ENCODE measurements around the gene KCNB1. TPM values are rescaled to one million over a fixed set of nuclear protein-coding genes. Genes with fewer than 3 reads are reported as not detected.

The KCNB1 gene
- total and polyA plus RNA-seq, 2 donors (not counting 1 experiment from before 2014, with no cell fraction given): 0.12 TPM; not detected in 1

DNA sequence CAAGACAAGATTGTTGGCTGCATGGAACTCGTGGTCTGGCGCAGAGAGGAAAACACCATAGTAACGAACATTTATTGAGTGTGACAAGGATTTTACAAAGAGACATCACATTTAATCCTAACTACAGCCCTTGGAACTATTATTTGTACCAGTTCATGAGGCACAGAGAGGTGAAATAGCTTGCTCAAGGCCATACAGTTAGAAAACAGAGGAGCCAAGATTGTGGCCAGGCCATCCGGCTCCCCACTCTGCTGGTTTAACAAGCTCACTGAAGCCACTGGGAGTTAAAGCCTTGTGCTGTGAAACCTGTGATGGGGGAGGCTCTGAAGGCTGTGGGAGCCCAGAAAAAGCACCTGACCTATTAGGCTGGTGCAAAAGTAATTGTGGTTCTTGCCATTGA is 129.7 kb downstream of the KCNB1 start:
- Histone ChIP-seq H3K36me3 (replicated peaks in 1 of 2; ENCODE audit: control extremely low read depth in 1 of 2, control insufficient read depth in 1 of 2, extremely low read depth in 1 of 2, insufficient read depth in 2 of 2, low read length in 1 of 2) (no peaks in the 10 kb centered on the region), H3K9ac (ENCODE audit: low read length) (no peak overlapping the region), H3K27me3 (replicated peaks in 1 of 4; ENCODE audit: control extremely low read depth in 1 of 4, control insufficient read depth in 3 of 4, insufficient read depth in 4 of 4, low read length in 3 of 4) (peaks cover 0 to 6% (median 0%) of the 10 kb centered on the region in 4 experiments), H4K20me1 (ENCODE audit: control insufficient read depth, insufficient read depth, low read length, poor library complexity, severe bottlenecking) (no peaks in the 10 kb centered on the region), H3K9me3 (ENCODE audit: control extremely low read depth in 1 of 3, control insufficient read depth in 2 of 3, insufficient read depth in 1 of 3, low read length in 2 of 3) (no peaks in the 10 kb centered on the region), H3K79me2 (ENCODE audit: control insufficient read depth, insufficient read depth, low read length) (no peaks in the 10 kb centered on the region), H2AFZ (ENCODE audit: insufficient read depth, low read depth, low read length, poor library complexity, severe bottlenecking) (no peak overlapping the region), H3K4me3 (ENCODE audit: control extremely low read depth in 1 of 5, extremely low read depth in 1 of 5, insufficient read depth in 1 of 5, low read depth in 2 of 5, low read length in 4 of 5) (no peak overlapping the region), H3K4me1 (ENCODE audit: control insufficient read depth in 2 of 2, insufficient read depth in 2 of 2, low read length in 2 of 2) (no peaks in the 10 kb centered on the region), H3K4me2 (replicated peaks; ENCODE audit: low read depth, low read length, poor library complexity, severe bottlenecking) (no peak overlapping the region), H3K27ac (ENCODE audit: low read length in 2 of 2) (no peak overlapping the region)
- Mint-ChIP-seq H3K27me3 (peaks cover 32% of the 10 kb centered on the region), H3K9me3 (ENCODE audit: insufficient read depth) (no peaks in the 10 kb centered on the region), H3K4me1 (no peaks in the 10 kb centered on the region), H3K4me3 (no peak overlapping the region), H3K27ac (no peak overlapping the region)
- ChIA-PET POLR2A (no interaction called here), CTCF (no interaction called here)
- TF ChIP-seq, protein P1, sequence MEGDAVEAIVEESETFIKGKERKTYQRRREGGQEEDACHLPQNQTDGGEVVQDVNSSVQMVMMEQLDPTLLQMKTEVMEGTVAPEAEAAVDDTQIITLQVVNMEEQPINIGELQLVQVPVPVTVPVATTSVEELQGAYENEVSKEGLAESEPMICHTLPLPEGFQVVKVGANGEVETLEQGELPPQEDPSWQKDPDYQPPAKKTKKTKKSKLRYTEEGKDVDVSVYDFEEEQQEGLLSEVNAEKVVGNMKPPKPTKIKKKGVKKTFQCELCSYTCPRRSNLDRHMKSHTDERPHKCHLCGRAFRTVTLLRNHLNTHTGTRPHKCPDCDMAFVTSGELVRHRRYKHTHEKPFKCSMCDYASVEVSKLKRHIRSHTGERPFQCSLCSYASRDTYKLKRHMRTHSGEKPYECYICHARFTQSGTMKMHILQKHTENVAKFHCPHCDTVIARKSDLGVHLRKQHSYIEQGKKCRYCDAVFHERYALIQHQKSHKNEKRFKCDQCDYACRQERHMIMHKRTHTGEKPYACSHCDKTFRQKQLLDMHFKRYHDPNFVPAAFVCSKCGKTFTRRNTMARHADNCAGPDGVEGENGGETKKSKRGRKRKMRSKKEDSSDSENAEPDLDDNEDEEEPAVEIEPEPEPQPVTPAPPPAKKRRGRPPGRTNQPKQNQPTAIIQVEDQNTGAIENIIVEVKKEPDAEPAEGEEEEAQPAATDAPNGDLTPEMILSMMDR (IDR thresholded peaks at IDR 0.05): no peak
- TF ChIP-seq EZH2 (IDR thresholded peaks at IDR 0.05; ENCODE audit: borderline replicate concordance, insufficient read depth, low read depth, low read length, poor library complexity, severe bottlenecking): no peak
- 100% methylated on average over 1 of the region's 4 CpGs for WGBS (ENCODE audit: insufficient coverage)
- no peak for DNase-seq
- ATAC-seq (ENCODE audit: low read depth): no peak
- intact Hi-C loops (cut with micrococcal nuclease): no loop called here

DNA sequence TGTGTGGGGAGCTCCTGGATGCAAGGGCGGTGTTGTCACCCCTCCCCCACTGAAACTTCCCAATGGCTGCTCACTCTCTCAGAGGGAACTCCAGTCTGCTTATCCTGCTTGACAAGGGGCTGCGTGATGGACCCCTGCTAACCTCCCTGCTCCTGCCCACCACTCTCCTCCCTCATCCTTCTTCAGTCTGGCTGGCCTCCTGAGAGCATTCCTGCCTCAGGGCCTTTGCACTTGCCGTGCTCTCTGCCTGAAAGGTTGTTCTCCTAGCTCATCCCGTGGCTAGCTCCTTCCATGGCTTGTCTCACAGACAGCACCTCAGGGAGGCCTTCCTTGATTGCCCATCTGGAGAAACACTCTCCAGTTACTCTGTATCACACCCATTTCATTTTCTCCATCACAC is 130.7 kb downstream of the KCNB1 start:
- POLR2A ChIA-PET: no interaction called here
- Histone ChIP-seq H2AFZ (ENCODE audit: insufficient read depth, low read depth, low read length, poor library complexity, severe bottlenecking) (no peak overlapping the region), H3K27ac (ENCODE audit: low read length in 2 of 2) (no peak overlapping the region), H3K9me3 (ENCODE audit: control extremely low read depth in 1 of 3, control insufficient read depth in 2 of 3, insufficient read depth in 1 of 3, low read length in 2 of 3) (no peaks in the 10 kb centered on the region), H3K4me1 (ENCODE audit: control insufficient read depth in 2 of 2, insufficient read depth in 2 of 2, low read length in 2 of 2) (no peaks in the 10 kb centered on the region), H3K4me3 (ENCODE audit: control extremely low read depth in 1 of 5, extremely low read depth in 1 of 5, insufficient read depth in 1 of 5, low read depth in 2 of 5, low read length in 4 of 5) (no peak overlapping the region), H3K4me2 (replicated peaks; ENCODE audit: low read depth, low read length, poor library complexity, severe bottlenecking) (no peak overlapping the region), H3K27me3 (replicated peaks in 1 of 4; ENCODE audit: control extremely low read depth in 1 of 4, control insufficient read depth in 3 of 4, insufficient read depth in 4 of 4, low read length in 3 of 4) (peaks cover 0 to 6% (median 0%) of the 10 kb centered on the region in 4 experiments), H4K20me1 (ENCODE audit: control insufficient read depth, insufficient read depth, low read length, poor library complexity, severe bottlenecking) (no peaks in the 10 kb centered on the region), H3K36me3 (replicated peaks in 1 of 2; ENCODE audit: control extremely low read depth in 1 of 2, control insufficient read depth in 1 of 2, extremely low read depth in 1 of 2, insufficient read depth in 2 of 2, low read length in 1 of 2) (no peaks in the 10 kb centered on the region), H3K9ac (ENCODE audit: low read length) (no peak overlapping the region), H3K79me2 (ENCODE audit: control insufficient read depth, insufficient read depth, low read length) (no peaks in the 10 kb centered on the region)
- Mint-ChIP-seq H3K4me3 (no peak overlapping the region), H3K9me3 (ENCODE audit: insufficient read depth) (no peaks in the 10 kb centered on the region), H3K4me1 (no peaks in the 10 kb centered on the region), H3K27me3 (peaks cover 28% of the 10 kb centered on the region), H3K27ac (no peak overlapping the region)
- TF ChIP-seq, protein P1 (IDR thresholded peaks at IDR 0.05): no peak
- TF ChIP-seq EZH2 (IDR thresholded peaks at IDR 0.05; ENCODE audit: borderline replicate concordance, insufficient read depth, low read depth, low read length, poor library complexity, severe bottlenecking): no peak
- DNase-seq (no peak), ATAC-seq (ENCODE audit: low read depth) (no peak)
- CTCF ChIA-PET: no interaction called here
- WGBS (ENCODE audit: insufficient coverage): 87% methylated on average over 4 of the region's 4 CpGs
- intact Hi-C loops (cut with micrococcal nuclease): no loop called here

Measured in B cell (primary cell).